ENCODE results near the gene SYT9.

DNA sequence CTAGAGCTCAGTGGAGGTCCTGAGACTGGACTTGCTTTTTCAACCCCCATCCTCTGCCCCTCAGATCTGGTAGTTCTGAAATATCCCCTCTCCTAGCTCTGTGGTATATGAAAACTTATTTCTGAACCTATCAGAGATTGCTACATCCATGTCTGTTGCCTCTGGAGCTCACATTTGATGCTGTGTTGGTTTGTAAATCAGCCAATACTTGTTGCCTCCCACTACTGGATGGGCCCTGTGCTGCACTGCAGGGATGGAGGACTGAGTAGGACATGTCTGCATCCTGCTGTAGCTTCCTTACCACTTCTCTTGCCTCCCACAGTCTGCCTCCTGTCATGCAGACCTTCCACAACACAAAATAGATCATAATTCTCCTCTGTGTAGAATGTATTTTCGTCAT is 238.8 kb downstream of the SYT9 start:
- TF ChIP-seq, protein P1, sequence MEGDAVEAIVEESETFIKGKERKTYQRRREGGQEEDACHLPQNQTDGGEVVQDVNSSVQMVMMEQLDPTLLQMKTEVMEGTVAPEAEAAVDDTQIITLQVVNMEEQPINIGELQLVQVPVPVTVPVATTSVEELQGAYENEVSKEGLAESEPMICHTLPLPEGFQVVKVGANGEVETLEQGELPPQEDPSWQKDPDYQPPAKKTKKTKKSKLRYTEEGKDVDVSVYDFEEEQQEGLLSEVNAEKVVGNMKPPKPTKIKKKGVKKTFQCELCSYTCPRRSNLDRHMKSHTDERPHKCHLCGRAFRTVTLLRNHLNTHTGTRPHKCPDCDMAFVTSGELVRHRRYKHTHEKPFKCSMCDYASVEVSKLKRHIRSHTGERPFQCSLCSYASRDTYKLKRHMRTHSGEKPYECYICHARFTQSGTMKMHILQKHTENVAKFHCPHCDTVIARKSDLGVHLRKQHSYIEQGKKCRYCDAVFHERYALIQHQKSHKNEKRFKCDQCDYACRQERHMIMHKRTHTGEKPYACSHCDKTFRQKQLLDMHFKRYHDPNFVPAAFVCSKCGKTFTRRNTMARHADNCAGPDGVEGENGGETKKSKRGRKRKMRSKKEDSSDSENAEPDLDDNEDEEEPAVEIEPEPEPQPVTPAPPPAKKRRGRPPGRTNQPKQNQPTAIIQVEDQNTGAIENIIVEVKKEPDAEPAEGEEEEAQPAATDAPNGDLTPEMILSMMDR (IDR thresholded peaks at IDR 0.05) = no peak
- TF ChIP-seq EZH2 (IDR thresholded peaks at IDR 0.05; ENCODE audit: borderline replicate concordance, insufficient read depth, low read depth, low read length, poor library complexity, severe bottlenecking) = no peak

Measured in B cell (primary cell).